IMR-90 (cell line): ENCODE measurements around the gene SCPEP1. TPM values are rescaled to one million over a fixed set of nuclear protein-coding genes. Genes with fewer than 3 reads are reported as not detected.

Source experiments
- ATAC-seq: fragments of 200-7000 bp; cut with Tn5 transposase; 2 replicates; pipeline ENCODE4 v1.9.1; 2020; ENCODE audit warnings: low read depth, mild to moderate bottlenecking, moderate library complexity
- BruUV-seq: library from RNA; stranded (reverse); fragments of 400-500 nt; replicated peaks from 2 replicates; lab custom pipeline; 2021; lab: Mats Ljungman, UMichigan
- CTCF ChIA-PET: fragments of 300-600 bp; formaldehyde crosslinking; extraction: SDS; loops from one replicate; lab custom pipeline; 2021; ENCODE audit warnings: antibody characterized with exemption; lab: Yijun Ruan, JAX
- POLR2A ChIA-PET: fragments of 300-600 bp; sonication (Branson Sonifier 250); formaldehyde crosslinking; loops from one replicate; lab custom pipeline; 2022; ENCODE audit warnings: antibody characterized with exemption; ENCODE audit not compliant: unreplicated experiment; lab: Charles Lee
- DNase-seq: peaks from one replicate; pipeline ENCODE4 v3.0.0; 2013
- H2AFZ ChIP-seq: replicated peaks from 2 replicates; pipeline ENCODE3; 2013; ENCODE audit warnings: low read length, mild to moderate bottlenecking; ENCODE audit not compliant: poor library complexity
- H2AK5ac ChIP-seq: 2 replicates; pipeline ENCODE4 v1.6.1; 2013; ENCODE audit warnings: low read depth, low read length, inconsistent platforms
- H2AK9ac ChIP-seq: replicated peaks from 2 replicates; pipeline ENCODE3; 2013; ENCODE audit warnings: mild to moderate bottlenecking, low read depth, low read length, moderate library complexity; ENCODE audit not compliant: poor library complexity
- H2BK120ac ChIP-seq: 2 replicates; pipeline ENCODE4 v1.6.1; 2013; ENCODE audit warnings: low read depth, low read length, inconsistent platforms
- H2BK15ac ChIP-seq: 3 replicates; pipeline ENCODE4 v1.6.1; 2013; ENCODE audit warnings: low read depth, low read length, inconsistent platforms
- H2BK20ac ChIP-seq: 2 replicates; pipeline ENCODE4 v1.6.1; 2013; ENCODE audit warnings: low read depth, mild to moderate bottlenecking, inconsistent platforms, low read length, moderate library complexity
- H2BK5ac ChIP-seq: 2 replicates; pipeline ENCODE4 v1.6.1; 2013; ENCODE audit warnings: mild to moderate bottlenecking, low read depth, low read length, inconsistent platforms; ENCODE audit not compliant: poor library complexity, severe bottlenecking
- H3K14ac ChIP-seq: replicated peaks from 2 replicates; pipeline ENCODE4 v1.6.1; 2013; ENCODE audit warnings: low read depth, low read length, inconsistent platforms
- H3K18ac ChIP-seq: 2 replicates; pipeline ENCODE4 v1.6.1; 2013; ENCODE audit warnings: low read depth, low read length, control low read depth
- H3K23ac ChIP-seq: 2 replicates; pipeline ENCODE4 v1.6.1; 2013; ENCODE audit warnings: low read depth, low read length, inconsistent platforms
- H3K27ac ChIP-seq: 2 replicates; pipeline ENCODE4 v1.5.1; 2013; ENCODE audit warnings: mild to moderate bottlenecking, control low read depth, low read length; ENCODE audit not compliant: insufficient read depth
- H3K27me3 ChIP-seq: 2 replicates; pipeline ENCODE4 v1.6.1; 2013; ENCODE audit warnings: low read length; ENCODE audit not compliant: control insufficient read depth, insufficient read depth
- H3K36me3 ChIP-seq: 2 replicates; pipeline ENCODE4 v1.6.1; 2013; ENCODE audit warnings: low read length, mixed read lengths; ENCODE audit not compliant: control insufficient read depth, insufficient read depth
- H3K4ac ChIP-seq: 2 replicates; pipeline ENCODE4 v1.6.1; 2013; ENCODE audit warnings: low read depth, low read length, inconsistent platforms
- H3K4me1 ChIP-seq: 2 replicates; pipeline ENCODE4 v1.6.1; 2013; ENCODE audit warnings: low read length, mixed read lengths; ENCODE audit not compliant: control insufficient read depth, insufficient read depth
- H3K4me2 ChIP-seq: 2 replicates; pipeline ENCODE4 v1.6.1; 2013; ENCODE audit warnings: low read depth, mild to moderate bottlenecking, control low read depth, low read length, moderate library complexity
- H3K4me3 ChIP-seq: 2 replicates; pipeline ENCODE4 v1.5.1; 2013; ENCODE audit warnings: low read depth, mild to moderate bottlenecking, control low read depth, low read length, moderate library complexity; ENCODE audit not compliant: insufficient read depth
- H3K56ac ChIP-seq: 2 replicates; pipeline ENCODE4 v1.6.1; 2013; ENCODE audit warnings: low read length, inconsistent platforms; ENCODE audit not compliant: insufficient read depth; ENCODE audit errors: extremely low read depth
- H3K79me1 ChIP-seq, 2 experiments: 2 replicates each; pipeline ENCODE4 v1.6.1; 2013; ENCODE audit warnings: low read length in 2 of 2, inconsistent platforms in 1 of 2, low read depth in 1 of 2
- H3K9ac ChIP-seq: 2 replicates; pipeline ENCODE4 v1.6.1; 2013; ENCODE audit warnings: low read depth, low read length, control low read depth
- H3K9me1 ChIP-seq: 2 replicates; pipeline ENCODE4 v1.6.1; 2013; ENCODE audit warnings: low read length, inconsistent platforms; ENCODE audit not compliant: insufficient read depth
- H3K9me3 ChIP-seq: 2 replicates; pipeline ENCODE4 v1.6.1; 2013; ENCODE audit warnings: low read length; ENCODE audit not compliant: control insufficient read depth, insufficient read depth
- H4K20me1 ChIP-seq: 2 replicates; pipeline ENCODE4 v1.6.1; 2013; ENCODE audit warnings: low read length, inconsistent platforms; ENCODE audit not compliant: insufficient read depth
- H4K5ac ChIP-seq: 2 replicates; pipeline ENCODE4 v1.6.1; 2013; ENCODE audit warnings: mild to moderate bottlenecking, low read depth, low read length, control low read depth
- H4K8ac ChIP-seq, 2 experiments: 2 replicates each; pipeline ENCODE4 v1.6.1; 2013; ENCODE audit warnings: low read depth in 2 of 2, low read length in 2 of 2, control low read depth in 1 of 2, inconsistent platforms in 1 of 2
- H4K91ac ChIP-seq: 2 replicates; pipeline ENCODE4 v1.6.1; 2013; ENCODE audit warnings: low read depth, low read length, inconsistent platforms; ENCODE audit not compliant: insufficient read depth
- BHLHE40 ChIP-seq: fragments of 150-350 bp; IDR thresholded peaks from 2 replicates; pipeline ENCODE4 v1.6.1; 2016; ENCODE audit warnings: mild to moderate bottlenecking, low read depth, low read length
- CEBPB ChIP-seq: IDR thresholded peaks from 2 replicates; pipeline ENCODE4 v1.6.1; 2012; ENCODE audit warnings: low read depth, low read length, improper control_type of control experiment
- CHD1 ChIP-seq: IDR thresholded peaks from 2 replicates; pipeline ENCODE4 v1.6.1; 2012; ENCODE audit warnings: low read depth, low read length, improper control_type of control experiment
- CTCF ChIP-seq: conservative IDR thresholded peaks from 2 replicates; pipeline ENCODE4 v1.5.1; 2012; ENCODE audit warnings: mild to moderate bottlenecking, low read depth, low read length, improper control_type of control experiment
- ELK1 ChIP-seq: fragments of 150-350 bp; IDR thresholded peaks from 2 replicates; pipeline ENCODE4 v1.6.1; 2016; ENCODE audit warnings: low read depth, mild to moderate bottlenecking, low read length, moderate library complexity, borderline replicate concordance
- FOS ChIP-seq: fragments of 150-350 bp; IDR thresholded peaks from 2 replicates; pipeline ENCODE4 v1.6.1; 2016; ENCODE audit warnings: low read depth, low read length
- MAFK ChIP-seq: IDR thresholded peaks from 2 replicates; pipeline ENCODE4 v1.6.1; 2012; ENCODE audit warnings: low read depth, low read length, improper control_type of control experiment
- MAZ ChIP-seq: IDR thresholded peaks from 2 replicates; pipeline ENCODE4 v1.6.1; 2012; ENCODE audit warnings: low read depth, mild to moderate bottlenecking, low read length, improper control_type of control experiment, moderate library complexity, borderline replicate concordance
- MXI1 ChIP-seq: IDR thresholded peaks from 2 replicates; pipeline ENCODE4 v1.6.1; 2012; ENCODE audit warnings: low read depth, mild to moderate bottlenecking, low read length, moderate library complexity, borderline replicate concordance
- NFE2L2 ChIP-seq: fragments of 150-350 bp; IDR thresholded peaks from 2 replicates; pipeline ENCODE4 v1.6.1; 2016; ENCODE audit warnings: low read depth, mild to moderate bottlenecking, low read length
- POLR2A ChIP-seq: IDR thresholded peaks from 2 replicates; pipeline ENCODE4 v1.6.1; 2012; ENCODE audit warnings: mild to moderate bottlenecking, low read depth, low read length
- RAD21 ChIP-seq: IDR thresholded peaks from 2 replicates; pipeline ENCODE4 v1.6.1; 2012; ENCODE audit warnings: low read length, improper control_type of control experiment
- RCOR1 ChIP-seq: IDR thresholded peaks from 2 replicates; pipeline ENCODE4 v1.6.1; 2012; ENCODE audit warnings: mild to moderate bottlenecking, low read length, improper control_type of control experiment; ENCODE audit not compliant: insufficient replicate concordance
- RFX5 ChIP-seq: IDR thresholded peaks from 2 replicates; pipeline ENCODE4 v1.8.0; 2012; ENCODE audit warnings: low read depth, mild to moderate bottlenecking, low read length, moderate library complexity
- SMC3 ChIP-seq: fragments of 150-350 bp; IDR thresholded peaks from 2 replicates; pipeline ENCODE4 v1.6.1; 2016; ENCODE audit warnings: low read depth, mild to moderate bottlenecking, antibody characterized with exemption, low read length, moderate library complexity
- USF2 ChIP-seq: fragments of 150-350 bp; IDR thresholded peaks from 2 replicates; pipeline ENCODE4 v1.6.1; 2017; ENCODE audit warnings: mild to moderate bottlenecking, antibody characterized with exemption, low read length, low read depth
- WGBS, 2 experiments: methylation state at CpG; one replicate each; pipeline versions ENCODE4 v1.1.5 to v1.1.7; 2013; ENCODE audit warnings: missing lambda C conversion rate in 2 of 2; ENCODE audit not compliant: insufficient read length in 1 of 2; ENCODE audit errors: extremely low coverage in 2 of 2; 5-methylcytosine and 5-hydroxymethylcytosine counted together
- dilution Hi-C: fragments of 300-500 bp; cut with HindIII; formaldehyde crosslinking; loops from one replicate; pipeline ENCODE4 v1.14.3; 2018; ENCODE audit warnings: low sequenced_read_pairs; ENCODE audit not compliant: unreplicated experiment
- in situ Hi-C: fragments of 300-500 bp; cut with MboI; formaldehyde crosslinking; loops from 3 replicates; pipeline ENCODE4 v1.14.3; 2019; ENCODE audit warnings: low sequenced_read_pairs, inconsistent platforms, mixed read lengths
- intact Hi-C: fragments of 100-400 bp; cut with micrococcal nuclease; formaldehyde crosslinking; loops from 2 replicates; pipeline ENCODE4 v1.10.0; 2022
- polyA plus RNA-seq, 3 experiments: library from polyadenylated mRNA; depleted of rRNA; stranded (reverse); fragments of >200 nt; gene quantifications; 2 replicates each; pipeline ENCODE4 v1.2.3, GENCODE V29; 2012; ENCODE audit warnings: low replicate concordance in 1 of 3
- total RNA-seq: library from RNA; depleted of rRNA; stranded (reverse); fragments of >200 nt; gene quantifications from 2 replicates; pipeline ENCODE4 v1.2.3, GENCODE V29; 2012

SCPEP1 gene
- total and polyA plus RNA-seq, 2 of the 4 experiments (the other 2 are of a cell fraction), result 16.5 to 32.1 TPM

DNA sequence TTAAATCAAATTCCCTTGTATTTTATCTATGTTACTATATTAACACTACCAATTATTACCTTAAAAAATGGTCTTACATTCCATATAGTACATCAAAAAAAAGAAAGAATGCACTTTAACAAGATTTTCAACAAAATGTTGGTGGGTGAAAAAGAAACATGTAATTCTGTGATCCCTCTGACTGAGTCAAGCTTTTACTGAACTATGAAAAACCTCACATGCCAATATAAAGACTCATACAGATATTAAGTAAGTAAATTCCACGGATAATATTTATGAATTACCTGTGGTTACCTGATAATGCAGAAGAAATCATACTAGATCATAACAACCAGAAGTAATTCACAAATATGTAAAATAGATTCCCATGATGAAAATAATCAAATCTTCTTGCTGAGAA lies 29.4 kb upstream of the SCPEP1 start:
- Histone ChIP-seq H3K4me3 (no peak overlapping the region), H2AFZ (no peak overlapping the region), H2BK20ac (no peak overlapping the region), H4K8ac (no peak overlapping the region), H3K4me1 (no peaks in the 10 kb centered on the region), H4K20me1 (no peaks in the 10 kb centered on the region; the same call in 1 of the 2 replicates), H3K36me3 (peaks cover 31% of the 10 kb centered on the region), H3K27me3 (no peaks in the 10 kb centered on the region), H3K9me1 (no peaks in the 10 kb centered on the region; the same call in 1 of the 2 replicates), H3K4ac (no peak overlapping the region), H2AK5ac (no peak overlapping the region), H2AK9ac (no peak overlapping the region), H2BK15ac (no peak overlapping the region), H3K23ac (no peak overlapping the region), H3K79me1 (peaks cover 20 to 34% of the 10 kb centered on the region in 2 experiments), H3K56ac (no peak overlapping the region), H2BK120ac (no peak overlapping the region), H3K18ac (no peak overlapping the region), H4K5ac (no peak overlapping the region), H3K9ac (no peak overlapping the region), H3K4me2 (no peak overlapping the region), H2BK5ac (no peak overlapping the region), H3K9me3 (no peaks in the 10 kb centered on the region), H4K91ac (no peak overlapping the region), H3K14ac (no peak overlapping the region), H3K27ac (no peak overlapping the region)
- no peak for TF ChIP-seq BHLHE40
- no peak for TF ChIP-seq RAD21
- TF ChIP-seq CEBPB, result no peak
- TF ChIP-seq NFE2L2, result no peak
- TF ChIP-seq MAZ, result no peak
- no peak for TF ChIP-seq SMC3
- TF ChIP-seq ELK1, result no peak
- no peak for TF ChIP-seq CHD1
- no peak for TF ChIP-seq RCOR1
- no peak for TF ChIP-seq FOS
- no peak for TF ChIP-seq POLR2A
- TF ChIP-seq MAFK, result no peak
- no peak for TF ChIP-seq RFX5
- no peak for TF ChIP-seq CTCF
- no peak for TF ChIP-seq USF2
- TF ChIP-seq MXI1, result no peak
- CTCF ChIA-PET, result no interaction called here
- WGBS, 2 experiments, result no CpG with 5 or more reads among the region's 1 CpG
- no TSS peak for BruUV-seq
- in situ Hi-C loops (loop anchor here (25.0 kb wide), 1 partner anchor 361 kb away; the partner anchor contains the start of gene NOG), dilution Hi-C loops (no loop called here), intact Hi-C loops (no loop called here)
- DNase-seq, result peak; percentile 28
- no peak; the same call in 1 of the 2 replicates for ATAC-seq
- POLR2A ChIA-PET, result no interaction called here
